ENCODE data around the gene RSRC1.

DNA sequence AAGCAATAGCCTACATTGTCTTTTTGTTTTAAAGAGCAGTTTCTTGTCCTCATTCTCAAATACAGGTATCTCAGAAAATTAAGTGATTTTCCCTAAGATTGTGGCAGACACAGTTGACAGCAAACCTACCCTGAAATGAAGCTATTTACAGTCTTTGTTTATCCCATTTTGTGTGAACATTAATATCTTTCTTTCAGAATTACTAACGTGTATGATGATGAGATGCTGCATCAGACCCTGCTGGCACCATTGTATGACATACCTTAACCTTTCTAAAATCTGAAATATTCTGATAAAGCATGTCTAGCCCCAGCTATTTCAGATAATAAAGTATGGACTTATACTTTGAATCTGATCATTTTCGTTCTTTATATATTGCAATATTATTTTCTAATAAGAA is 185.9 kb downstream of the RSRC1 start:
- TF ChIP-seq, protein P1, sequence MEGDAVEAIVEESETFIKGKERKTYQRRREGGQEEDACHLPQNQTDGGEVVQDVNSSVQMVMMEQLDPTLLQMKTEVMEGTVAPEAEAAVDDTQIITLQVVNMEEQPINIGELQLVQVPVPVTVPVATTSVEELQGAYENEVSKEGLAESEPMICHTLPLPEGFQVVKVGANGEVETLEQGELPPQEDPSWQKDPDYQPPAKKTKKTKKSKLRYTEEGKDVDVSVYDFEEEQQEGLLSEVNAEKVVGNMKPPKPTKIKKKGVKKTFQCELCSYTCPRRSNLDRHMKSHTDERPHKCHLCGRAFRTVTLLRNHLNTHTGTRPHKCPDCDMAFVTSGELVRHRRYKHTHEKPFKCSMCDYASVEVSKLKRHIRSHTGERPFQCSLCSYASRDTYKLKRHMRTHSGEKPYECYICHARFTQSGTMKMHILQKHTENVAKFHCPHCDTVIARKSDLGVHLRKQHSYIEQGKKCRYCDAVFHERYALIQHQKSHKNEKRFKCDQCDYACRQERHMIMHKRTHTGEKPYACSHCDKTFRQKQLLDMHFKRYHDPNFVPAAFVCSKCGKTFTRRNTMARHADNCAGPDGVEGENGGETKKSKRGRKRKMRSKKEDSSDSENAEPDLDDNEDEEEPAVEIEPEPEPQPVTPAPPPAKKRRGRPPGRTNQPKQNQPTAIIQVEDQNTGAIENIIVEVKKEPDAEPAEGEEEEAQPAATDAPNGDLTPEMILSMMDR (IDR thresholded peaks at IDR 0.05): no peak
- no peak for TF ChIP-seq EZH2 (IDR thresholded peaks at IDR 0.05)

Data from neural progenitor cell (in vitro differentiated cells).